GM20431 (cell line): ENCODE measurements around the gene TET1.
"Not testable (repeated sequence)": the region's sequence is repeated elsewhere in the genome, so short reads cannot be mapped to it uniquely, and the experiment has no call there.

ENCODE experiments used
- in situ Hi-C: fragments of 300-500 bp; cut with MseI, MboI; formaldehyde crosslinking; loops from one replicate; pipeline ENCODE4 v1.15.0; 2020; ENCODE audit warnings: low sequenced_read_pairs; ENCODE audit not compliant: unreplicated experiment

TET1 gene

DNA sequence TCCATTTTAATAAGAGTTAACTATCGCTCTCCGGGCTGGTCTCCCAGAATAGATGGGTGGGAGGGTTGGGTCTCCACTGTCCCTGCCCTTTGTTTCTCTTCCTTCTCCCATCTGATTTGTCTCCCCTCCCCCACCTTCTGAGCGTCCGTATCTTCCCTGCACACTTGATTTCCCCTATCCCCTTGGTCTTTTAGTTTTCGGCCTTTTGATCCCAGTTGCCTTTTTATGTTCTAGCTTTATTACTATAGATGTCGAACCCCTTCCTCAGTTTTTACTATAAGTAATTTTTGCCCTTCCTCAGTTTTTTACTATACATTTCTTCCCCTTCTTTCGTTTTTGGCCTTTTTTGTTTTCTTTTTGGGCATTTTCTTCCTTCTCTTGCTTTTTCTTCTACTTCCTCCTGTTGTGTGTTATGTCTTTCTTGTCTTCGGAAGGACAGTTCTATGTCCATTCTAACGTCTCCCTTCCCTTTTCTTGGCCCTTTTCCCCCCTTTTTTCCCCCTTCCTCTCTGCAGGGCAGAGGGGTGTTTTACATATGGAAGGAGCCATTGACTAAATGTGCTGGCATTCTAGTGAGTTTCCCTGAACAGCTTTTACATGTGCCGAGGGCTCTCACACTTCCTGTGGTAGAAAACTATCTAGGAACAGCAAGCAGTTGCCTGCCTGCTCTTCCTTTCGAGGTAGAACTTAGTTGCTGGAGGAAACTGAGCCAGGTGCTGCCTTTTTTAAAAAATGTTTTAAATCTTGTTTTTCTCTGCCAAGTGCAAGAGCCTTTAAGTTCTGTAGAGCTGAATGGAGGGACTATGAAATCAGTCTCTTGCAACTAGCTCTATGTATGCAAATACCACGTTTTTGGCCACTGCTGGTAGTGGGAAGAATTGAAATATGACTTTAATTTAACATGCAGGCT, 2.8 kb downstream of the TET1 start:
- in situ Hi-C loops: no loop called here

GRCh38 chr10:68564712-68565111, 4.6 kb downstream of the TET1 start:
- in situ Hi-C loops: no loop called here

DNA sequence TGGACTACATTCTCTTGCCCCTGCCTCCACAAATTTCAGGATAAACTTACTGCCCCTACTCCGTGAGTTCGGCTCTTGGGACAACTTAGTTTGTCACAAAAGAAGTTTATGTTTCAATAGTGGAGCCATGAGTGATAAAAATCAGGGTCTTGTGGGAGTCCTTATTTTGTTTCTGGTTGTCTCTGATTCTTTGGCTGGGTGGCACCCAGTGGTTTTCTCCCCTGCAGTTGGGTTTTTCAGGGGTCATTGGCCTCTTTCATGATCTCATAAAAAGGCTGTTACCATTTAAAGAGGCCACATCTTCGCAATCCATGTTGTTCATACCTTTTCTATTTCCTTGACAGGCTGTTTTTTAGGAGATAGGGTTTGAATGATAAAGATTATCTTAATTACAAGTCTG, 5.5 kb downstream of the TET1 start:
- in situ Hi-C loops: no loop called here

GRCh38 chr10:68566351-68566750, 6.2 kb downstream of the TET1 start:
- in situ Hi-C loops: no loop called here

DNA sequence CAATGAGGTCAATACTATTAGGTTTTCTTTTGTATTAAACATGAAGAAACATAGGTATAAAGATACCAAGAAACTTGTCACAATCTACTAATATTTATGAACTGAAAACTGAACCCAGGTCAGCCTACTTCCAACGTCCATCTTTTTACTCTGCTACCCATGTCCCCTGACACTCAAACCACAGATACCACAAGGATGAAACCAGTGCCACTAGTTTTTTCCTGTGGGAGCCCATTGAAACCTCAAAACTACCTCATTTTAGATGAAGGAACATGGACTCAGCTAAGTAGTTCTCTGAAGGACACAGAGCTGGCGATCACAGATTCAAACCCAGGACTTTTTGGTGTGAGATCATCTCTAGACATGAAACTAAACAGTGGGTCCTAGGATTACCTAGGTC, 6.8 kb downstream of the TET1 start:
- in situ Hi-C loops: no loop called here

DNA sequence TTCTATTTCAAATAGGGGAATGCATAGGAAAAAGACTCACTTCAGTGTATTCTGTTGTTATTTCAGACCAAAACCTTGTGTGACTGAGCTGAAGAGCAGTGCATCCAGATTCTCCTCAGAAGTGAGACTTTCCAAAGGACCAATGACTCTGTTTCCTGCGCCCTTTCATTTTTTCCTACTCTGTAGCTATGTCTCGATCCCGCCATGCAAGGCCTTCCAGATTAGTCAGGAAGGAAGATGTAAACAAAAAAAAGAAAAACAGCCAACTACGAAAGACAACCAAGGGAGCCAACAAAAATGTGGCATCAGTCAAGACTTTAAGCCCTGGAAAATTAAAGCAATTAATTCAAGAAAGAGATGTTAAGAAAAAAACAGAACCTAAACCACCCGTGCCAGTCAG, 12.0 kb downstream of the TET1 start:
- in situ Hi-C loops: no loop called here

DNA sequence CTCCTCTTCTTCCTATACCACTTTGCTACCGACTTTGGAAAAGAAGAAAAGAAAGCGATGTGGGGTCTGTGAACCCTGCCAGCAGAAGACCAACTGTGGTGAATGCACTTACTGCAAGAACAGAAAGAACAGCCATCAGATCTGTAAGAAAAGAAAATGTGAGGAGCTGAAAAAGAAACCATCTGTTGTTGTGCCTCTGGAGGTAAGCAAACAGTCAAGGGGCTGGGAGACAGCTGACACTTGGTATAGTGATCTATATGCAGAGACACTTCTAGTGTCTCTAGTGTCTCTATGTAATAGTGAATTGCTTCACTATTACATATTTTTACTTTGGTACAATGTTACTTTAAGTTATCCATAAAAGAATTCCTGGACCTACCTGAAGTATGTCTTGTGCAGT, 13.9 kb downstream of the TET1 start:
- in situ Hi-C loops: no loop called here

DNA sequence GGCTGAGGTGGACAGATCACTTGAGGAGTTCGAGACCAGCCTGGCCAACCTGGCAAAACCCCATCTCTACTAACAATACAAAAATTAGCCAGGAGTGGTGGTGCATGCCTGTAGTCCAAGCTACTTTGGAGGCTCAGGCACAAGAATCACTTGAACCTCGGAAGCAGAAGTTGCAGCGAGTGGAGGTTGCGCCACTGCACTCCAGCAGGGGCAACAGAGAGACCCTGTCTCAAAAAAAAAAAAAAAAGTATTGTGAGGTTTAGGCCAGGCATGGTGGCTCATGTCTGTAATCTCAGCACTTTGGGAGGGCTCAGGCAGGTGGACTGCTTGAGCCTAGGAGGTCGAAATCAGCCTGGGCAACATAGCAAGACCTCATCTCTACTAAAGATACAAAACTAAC, 16.0 kb downstream of the TET1 start:
- in situ Hi-C loops: no loop called here

DNA sequence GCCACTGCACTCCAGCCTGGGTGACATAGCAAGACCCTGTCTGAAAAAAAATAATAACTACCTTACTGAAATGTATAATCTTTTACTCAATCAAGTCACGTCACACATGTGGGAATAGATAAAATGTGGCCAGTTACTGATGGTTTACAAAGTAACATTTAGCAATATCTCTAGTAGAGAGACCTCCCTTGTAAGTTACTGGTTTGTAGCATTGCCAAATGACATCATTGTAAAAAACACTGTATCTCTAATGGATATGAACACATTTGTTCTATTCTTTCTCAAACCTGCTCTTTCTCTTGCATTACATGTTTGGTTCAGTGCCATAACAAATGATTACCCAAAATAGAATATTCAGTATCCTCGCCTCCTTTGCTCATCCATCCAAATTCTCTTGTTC, 18.8 kb downstream of the TET1 start:
- in situ Hi-C loops: no loop called here

DNA sequence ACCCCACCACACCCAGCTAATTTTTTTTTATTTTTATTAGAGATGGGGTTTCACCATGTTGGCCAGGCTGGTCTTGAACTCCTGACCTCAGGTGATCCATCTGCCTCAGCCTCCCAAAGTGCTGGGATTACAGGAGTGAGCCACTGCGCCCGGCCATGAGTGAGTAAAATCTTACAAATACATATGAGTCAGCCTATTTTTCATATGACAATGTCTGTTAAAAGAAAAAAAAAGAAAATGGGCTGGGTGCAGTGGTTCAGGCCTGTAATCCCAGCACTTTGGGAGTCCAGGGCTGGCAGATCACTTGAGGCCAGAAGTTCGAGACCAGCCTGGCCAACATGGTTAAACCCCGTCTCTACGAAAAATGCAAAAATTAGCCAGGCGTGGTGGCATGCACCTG, 24.1 kb downstream of the TET1 start:
- in situ Hi-C loops: not testable (repeated sequence)

- in situ Hi-C loops: no loop called here
These were observed 26.6 kb downstream of the TET1 start for GRCh38 chr10:68586606-68587305.

DNA sequence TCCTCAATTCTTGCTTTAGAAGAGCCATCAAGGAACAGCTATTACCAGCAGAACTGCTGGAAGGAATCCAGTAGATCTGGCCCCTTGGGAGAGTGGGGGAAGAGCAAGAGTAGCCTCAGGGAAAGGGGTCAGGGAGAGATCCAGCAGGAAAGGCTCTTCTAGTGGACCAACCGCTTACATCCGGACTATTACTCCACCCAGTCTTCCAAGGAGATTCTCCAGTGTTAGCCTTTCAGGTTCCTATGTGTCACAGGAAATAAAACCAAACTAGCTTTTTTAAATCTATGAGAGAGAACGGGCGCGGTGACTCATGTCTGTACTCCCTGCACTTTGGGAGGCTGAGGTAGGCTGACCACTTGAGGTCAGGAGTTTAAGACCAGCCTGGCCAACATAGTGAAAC, 34.3 kb downstream of the TET1 start:
- in situ Hi-C loops: no loop called here

- in situ Hi-C loops: no loop called here
These were observed 35.4 kb downstream of the TET1 start for GRCh38 chr10:68595513-68595912.

DNA sequence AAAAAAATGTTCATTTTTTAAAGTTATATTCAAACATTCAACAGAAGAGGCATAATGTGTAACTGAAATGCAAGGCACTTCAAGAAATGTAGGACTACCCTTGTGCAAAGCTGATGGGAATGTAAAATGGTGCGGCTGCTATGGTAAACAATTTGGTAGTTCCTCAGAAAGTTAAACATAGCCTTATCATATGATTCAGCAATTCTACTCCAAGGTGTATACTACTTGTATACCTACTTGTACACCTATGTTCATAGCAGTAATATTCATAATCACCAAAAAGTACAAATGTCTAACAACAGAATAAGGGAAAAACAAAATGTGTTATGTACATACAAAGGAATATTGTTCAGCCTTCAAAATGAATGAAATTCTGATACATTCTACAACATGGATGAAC, 37.3 kb downstream of the TET1 start:
- in situ Hi-C loops: no loop called here

DNA sequence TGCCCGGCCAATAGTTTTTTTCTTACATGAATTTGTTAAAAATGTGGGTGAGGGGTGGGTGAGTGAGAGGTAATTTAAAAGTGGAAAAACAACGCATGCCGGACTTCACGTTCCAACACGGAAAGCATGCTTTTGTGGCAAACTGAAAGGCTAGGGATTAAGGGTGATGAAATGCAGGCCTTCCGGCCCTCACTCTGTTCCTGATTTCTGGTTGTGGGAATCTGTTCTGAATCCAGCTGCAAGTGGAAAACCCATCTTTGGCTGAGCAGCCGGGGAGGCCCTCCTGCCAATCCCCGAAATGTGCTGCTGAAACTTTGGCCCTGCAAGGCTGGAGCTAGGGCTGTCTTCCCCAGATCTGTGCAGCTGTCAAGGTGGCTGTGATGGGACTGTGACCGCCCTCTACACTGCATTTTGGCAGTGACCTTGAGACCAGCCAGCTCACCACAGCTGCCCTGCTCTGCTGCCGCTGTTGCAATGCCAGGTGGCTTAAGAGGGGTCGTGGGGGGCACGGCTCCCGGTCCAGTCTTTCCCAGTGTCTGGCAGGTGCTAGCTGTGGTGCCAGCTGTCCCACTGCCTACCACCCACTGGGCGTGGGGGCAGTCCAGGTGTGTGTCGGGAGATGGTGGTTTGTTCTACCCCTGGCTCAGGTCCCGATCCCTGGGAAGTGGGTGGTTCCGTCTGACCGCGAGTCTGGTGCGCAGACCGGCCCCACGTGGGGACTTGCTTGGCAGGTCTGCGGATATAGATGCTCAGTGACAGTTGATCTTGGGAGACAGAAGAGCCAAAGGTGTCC, 39.0 kb downstream of the TET1 start:
- in situ Hi-C loops: no loop called here

- in situ Hi-C loops: no loop called here
These were observed 39.6 kb downstream of the TET1 start for GRCh38 chr10:68599771-68600040.

DNA sequence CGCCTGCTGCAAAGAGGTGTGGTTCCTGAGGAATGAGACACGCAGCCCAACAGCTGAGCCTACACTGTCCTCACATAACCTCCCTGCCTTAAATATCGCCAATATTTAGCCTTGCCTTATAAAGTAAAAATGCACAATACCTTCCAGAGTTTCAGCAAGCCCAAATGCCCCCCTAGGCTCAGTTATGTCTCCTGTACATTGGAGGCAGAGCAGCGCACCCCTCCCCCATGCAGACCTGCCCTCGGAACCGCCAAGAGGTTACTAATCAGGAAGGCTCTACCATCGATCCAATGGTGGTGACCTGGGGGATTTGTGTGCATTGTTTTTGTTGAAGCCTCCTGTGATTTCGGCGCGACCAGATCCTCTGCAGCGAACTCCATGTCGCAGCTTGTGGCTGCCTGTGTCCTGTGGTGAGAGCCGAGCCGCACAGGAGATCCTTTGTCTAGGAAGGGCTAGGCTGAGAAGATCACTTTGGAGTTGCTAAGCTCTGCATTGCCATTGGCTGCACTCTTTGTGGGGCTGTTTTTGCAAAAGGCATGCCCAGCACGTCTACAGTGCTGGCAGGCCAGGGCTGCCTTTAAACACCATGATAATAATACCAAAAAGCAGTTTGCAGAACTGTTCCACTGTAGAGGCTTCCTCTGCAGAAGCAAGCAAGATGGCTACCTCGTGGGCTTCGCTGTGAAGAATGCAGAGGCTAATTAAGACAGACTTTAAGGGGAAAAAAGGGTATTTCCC, 40.1 kb downstream of the TET1 start:
- in situ Hi-C loops: no loop called here

DNA sequence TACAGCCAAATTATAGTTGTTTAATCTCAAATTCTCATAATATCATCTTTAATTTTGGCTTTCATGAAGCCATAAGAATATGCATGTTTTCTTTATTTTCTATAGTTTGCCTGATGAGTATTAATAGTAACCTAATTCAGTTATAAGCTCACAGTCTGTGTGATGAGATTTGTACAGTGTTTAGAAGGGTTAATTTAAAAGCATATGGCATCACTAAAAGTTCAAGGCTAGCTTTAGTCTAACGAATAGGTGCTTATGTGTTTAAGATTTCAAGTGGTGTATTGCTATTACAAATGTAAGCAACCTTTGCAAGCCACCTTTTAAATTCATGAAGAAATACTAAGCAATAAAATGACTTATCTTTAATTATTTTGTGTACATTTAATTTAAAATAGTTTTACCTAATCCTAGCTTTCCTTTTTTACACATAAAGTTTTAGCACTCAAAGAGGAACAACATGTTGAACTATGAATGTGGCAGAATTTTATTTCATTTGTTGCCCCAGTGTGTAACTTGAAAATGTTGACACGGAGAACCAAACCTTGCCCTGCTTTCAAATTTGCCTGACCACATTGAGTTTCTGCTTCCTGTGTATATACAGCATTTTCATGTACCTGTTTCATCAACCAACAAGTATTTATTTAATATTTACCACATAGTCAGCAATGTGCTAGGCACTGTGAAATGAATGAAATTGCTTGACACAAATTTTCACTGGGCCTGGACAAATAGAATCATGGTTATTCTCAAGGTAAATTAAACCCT, 41.5 kb downstream of the TET1 start:
- in situ Hi-C loops: no loop called here

GRCh38 chr10:68602434-68602833, 42.3 kb downstream of the TET1 start:
- in situ Hi-C loops: no loop called here

- in situ Hi-C loops: no loop called here
These were observed 43.6 kb downstream of the TET1 start for GRCh38 chr10:68603766-68604165.
